Measurements from ENCODE around the gene SPTBN1. TPM values are rescaled to one million over a fixed set of nuclear protein-coding genes. Genes with fewer than 3 reads are reported as not detected.
A peak's percentile ranks its signal among the peaks of the same experiment; 100 is the strongest.

The SPTBN1 gene
- total RNA-seq, 1 donor from 2014 or later = 813 TPM

- ATAC-seq (peak; percentile 42), DNase-seq (no peak)
- intact Hi-C loops (cut with DNase I) = no loop called here
- H3K4me3 ChIP-seq = no peak overlapping the region
- no peaks in the 10 kb centered on the region for H3K9me3 ChIP-seq
- no peaks in the 10 kb centered on the region for H3K27me3 ChIP-seq
- H3K4me1 ChIP-seq = peaks cover 98% of the 10 kb centered on the region
- H3K27ac ChIP-seq = peak overlapping the region; percentile 20
- peaks cover 19% of the 10 kb centered on the region for H3K36me3 ChIP-seq
- no peak for TF ChIP-seq CTCF (IDR thresholded peaks at IDR 0.05)
Observed at GRCh38 chr2:54599914-54600313, 143.8 kb downstream of the SPTBN1 start.

- peak overlapping the region; percentile 59 for H3K27ac ChIP-seq
- no peak overlapping the region for H3K4me3 ChIP-seq
- no peak for DNase-seq
- intact Hi-C loops (cut with DNase I) = no loop called here
- H3K9me3 ChIP-seq = no peaks in the 10 kb centered on the region
- peaks cover 19% of the 10 kb centered on the region for H3K36me3 ChIP-seq
- H3K4me1 ChIP-seq = peaks cover 88% of the 10 kb centered on the region
- ATAC-seq = no peak
- TF ChIP-seq CTCF (IDR thresholded peaks at IDR 0.05) = no peak
- H3K27me3 ChIP-seq = no peaks in the 10 kb centered on the region
Observed at GRCh38 chr2:54601339-54601738, 145.2 kb downstream of the SPTBN1 start.

GRCh38 chr2:54602736-54603322 lies 146.7 kb downstream of the SPTBN1 start:
- peak overlapping the region; percentile 43 for H3K27ac ChIP-seq

GRCh38 chr2:54603357-54603756 lies 147.2 kb downstream of the SPTBN1 start:
- Histone ChIP-seq H3K9me3 (no peaks in the 10 kb centered on the region), H3K4me3 (no peak overlapping the region), H3K36me3 (peaks cover 18% of the 10 kb centered on the region), H3K27me3 (no peaks in the 10 kb centered on the region), H3K27ac (peak overlapping the region; percentile 43), H3K4me1 (peaks cover 72% of the 10 kb centered on the region)
- DNase-seq = no peak
- no peak for TF ChIP-seq CTCF (IDR thresholded peaks at IDR 0.05)
- ATAC-seq = peak; percentile 19
- intact Hi-C loops (cut with DNase I) = no loop called here

More at GRCh38 chr2:54602736-54603322, 146.7 kb downstream of the SPTBN1 start:
- no peak for DNase-seq
- Histone ChIP-seq H3K4me1 (peaks cover 75% of the 10 kb centered on the region), H3K9me3 (no peaks in the 10 kb centered on the region), H3K4me3 (no peak overlapping the region), H3K36me3 (peaks cover 19% of the 10 kb centered on the region), H3K27me3 (no peaks in the 10 kb centered on the region)
- no peak for ATAC-seq
- intact Hi-C loops (cut with DNase I) = no loop called here
- TF ChIP-seq CTCF (IDR thresholded peaks at IDR 0.05) = no peak

GRCh38 chr2:54603796-54604195 lies 147.7 kb downstream of the SPTBN1 start:
- H3K9me3 ChIP-seq = no peaks in the 10 kb centered on the region
- intact Hi-C loops (cut with DNase I) = no loop called here
- peaks cover 13% of the 10 kb centered on the region for H3K36me3 ChIP-seq
- H3K27me3 ChIP-seq = no peaks in the 10 kb centered on the region
- DNase-seq (no peak), ATAC-seq (no peak)
- no peak for TF ChIP-seq CTCF (IDR thresholded peaks at IDR 0.05)
- H3K27ac ChIP-seq = peak overlapping the region; percentile 43
- peaks cover 72% of the 10 kb centered on the region for H3K4me1 ChIP-seq
- H3K4me3 ChIP-seq = no peak overlapping the region

- no peak for TF ChIP-seq CTCF (IDR thresholded peaks at IDR 0.05)
- DNase-seq (no peak), ATAC-seq (no peak)
- intact Hi-C loops (cut with DNase I) = no loop called here
- H3K9me3 ChIP-seq = no peaks in the 10 kb centered on the region
- H3K4me1 ChIP-seq = peaks cover 68% of the 10 kb centered on the region
- H3K36me3 ChIP-seq = peaks cover 4% of the 10 kb centered on the region
- H3K4me3 ChIP-seq = no peak overlapping the region
- peak overlapping the region; percentile 43 for H3K27ac ChIP-seq
- no peaks in the 10 kb centered on the region for H3K27me3 ChIP-seq
Observed at GRCh38 chr2:54604871-54605270, 148.7 kb downstream of the SPTBN1 start.

Data from upper lobe of right lung (tissue), 1 donor.